ENCODE data around the gene WDPCP. TPM values are rescaled to one million over a fixed set of nuclear protein-coding genes. Genes with fewer than 3 reads are reported as not detected.
"Not testable (repeated sequence)": the region's sequence is repeated elsewhere in the genome, so short reads cannot be mapped to it uniquely, and the experiment has no call there.

The WDPCP gene
- total RNA-seq, 1 donor from 2014 or later = 16.6 TPM

- ATAC-seq (no peak), DNase-seq (ENCODE audit: low spot score) (no peak)
- intact Hi-C loops (cut with DNase I) = no loop called here
Measured at GRCh38 chr2:63334910-63335309, 253.4 kb downstream of the WDPCP start.

DNA sequence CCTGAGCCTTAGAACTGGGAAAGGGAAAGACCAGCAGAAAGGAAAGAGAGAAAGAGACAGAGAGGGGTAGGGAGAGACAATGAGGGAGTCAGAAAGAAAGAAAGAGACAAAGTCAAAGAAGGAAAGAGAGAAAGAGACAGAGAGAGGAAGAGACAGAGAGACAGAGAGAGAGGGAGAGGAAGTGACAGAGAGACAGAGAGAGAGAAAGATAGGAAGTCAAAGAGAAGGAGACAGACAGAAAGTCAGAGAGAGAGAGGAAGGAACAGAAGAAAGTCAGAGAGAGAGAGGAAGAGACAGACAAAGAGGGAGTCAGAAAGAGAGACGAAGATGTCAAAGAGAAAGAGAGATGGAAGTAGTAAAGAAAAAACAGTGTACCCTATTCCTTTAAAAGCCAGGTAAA, 261.8 kb downstream of the WDPCP start:
- no peak for DNase-seq (ENCODE audit: low spot score)
- ATAC-seq = no peak
- intact Hi-C loops (cut with DNase I) = no loop called here

GRCh38 chr2:63323662-63324061, 264.6 kb downstream of the WDPCP start:
- intact Hi-C loops (cut with DNase I); DNase-seq (ENCODE audit: low spot score); ATAC-seq: not testable (repeated sequence)

DNA sequence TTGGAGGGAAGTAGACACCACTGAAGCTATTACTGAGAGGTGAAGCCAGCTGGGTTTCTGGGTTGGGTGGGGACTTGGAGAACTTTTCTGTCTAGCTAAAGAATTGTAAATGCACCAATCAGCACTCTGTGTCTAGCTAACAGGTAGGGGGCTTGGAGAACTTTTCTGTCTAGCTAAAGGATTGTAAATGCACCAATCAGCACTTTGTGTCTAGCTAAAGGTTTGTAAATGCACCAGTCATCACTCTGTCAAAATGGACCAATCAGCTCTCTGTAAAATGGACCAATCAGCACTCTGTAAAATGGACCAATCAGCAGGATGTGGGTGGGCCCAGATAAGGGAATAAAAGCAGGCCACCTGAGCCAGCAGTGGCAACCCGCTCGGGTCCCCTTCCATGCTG, 266.3 kb downstream of the WDPCP start:
- DNase-seq (ENCODE audit: low spot score); intact Hi-C loops (cut with DNase I); ATAC-seq: not testable (repeated sequence)

GRCh38 chr2:63320669-63321068, 267.6 kb downstream of the WDPCP start:
- DNase-seq (ENCODE audit: low spot score) (no peak), ATAC-seq (no peak)
- intact Hi-C loops (cut with DNase I) = no loop called here

DNA sequence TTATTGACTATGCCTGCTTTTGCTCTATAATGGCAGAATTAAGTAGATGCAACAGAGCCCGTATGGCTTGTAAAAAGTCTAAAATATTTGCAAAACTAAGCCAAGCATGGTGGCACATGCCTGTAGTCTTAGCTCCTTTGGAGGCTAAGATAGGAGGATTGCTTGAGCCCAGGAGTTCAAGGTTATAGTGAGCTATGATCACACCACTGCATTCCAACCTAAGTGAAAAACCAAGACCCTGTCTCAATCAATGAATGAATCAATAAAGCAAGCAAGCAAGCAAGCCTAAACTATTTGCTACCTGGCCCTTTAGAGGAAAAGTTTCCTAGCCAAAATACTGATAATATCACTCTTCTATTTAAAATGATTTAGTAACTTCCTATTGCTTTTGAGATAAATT, 277.7 kb downstream of the WDPCP start:
- intact Hi-C loops (cut with DNase I) = no loop called here
- ATAC-seq (no peak), DNase-seq (ENCODE audit: low spot score) (no peak)

GRCh38 chr2:63301481-63301880, 286.8 kb downstream of the WDPCP start:
- ATAC-seq (no peak), DNase-seq (ENCODE audit: low spot score) (no peak)
- intact Hi-C loops (cut with DNase I) = no loop called here

GRCh38 chr2:63300835-63301234, 287.4 kb downstream of the WDPCP start:
- no peak for ATAC-seq
- DNase-seq (ENCODE audit: low spot score) = no peak
- intact Hi-C loops (cut with DNase I) = no loop called here

DNA sequence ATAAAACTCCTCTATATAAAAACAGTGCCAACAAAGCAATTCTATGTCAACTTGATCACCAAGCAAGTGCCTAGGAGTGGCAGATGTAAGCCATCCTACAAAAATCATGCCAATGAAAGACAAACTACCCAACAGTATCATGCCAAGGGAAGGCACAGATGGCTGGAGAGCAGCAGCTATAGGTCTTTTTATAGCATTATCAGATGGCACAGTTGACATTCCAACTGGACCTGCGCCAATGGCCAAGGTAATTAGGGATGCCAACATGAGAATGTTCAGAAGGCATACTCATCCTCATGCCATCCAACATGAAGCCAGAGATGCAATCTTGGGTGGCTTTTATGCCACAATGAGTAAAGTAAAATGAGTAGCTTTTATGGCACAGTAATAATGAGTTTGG, 300.3 kb downstream of the WDPCP start:
- intact Hi-C loops (cut with DNase I) = no loop called here
- no peak for ATAC-seq

DNA sequence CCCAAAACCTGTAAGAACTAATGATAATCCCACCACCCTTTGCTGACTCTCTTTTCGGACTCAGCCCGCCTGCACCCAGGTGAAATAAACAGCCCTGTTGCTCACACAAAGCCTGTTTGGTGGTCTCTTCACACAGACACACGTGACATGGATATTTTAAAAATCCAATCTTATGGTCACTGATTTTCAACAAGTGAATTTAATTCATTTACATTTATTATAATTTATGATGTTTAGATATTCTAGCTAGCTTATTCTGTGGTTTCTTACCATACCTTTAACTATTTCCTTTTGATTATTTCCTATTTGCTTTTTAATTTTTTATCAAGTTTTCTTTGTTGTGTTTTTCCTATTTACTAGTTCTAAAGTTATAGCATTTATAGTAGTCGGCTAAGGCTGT, 301.8 kb downstream of the WDPCP start:
- ATAC-seq; intact Hi-C loops (cut with DNase I); DNase-seq (ENCODE audit: low spot score): not testable (repeated sequence)

More for the DNA sequence above, 300.3 kb downstream of the WDPCP start:
- DNase-seq (ENCODE audit: low spot score) = no peak

GRCh38 chr2:63283273-63283672, 305.0 kb downstream of the WDPCP start:
- no peak for ATAC-seq
- DNase-seq (ENCODE audit: low spot score) = no peak
- intact Hi-C loops (cut with DNase I) = no loop called here

GRCh38 chr2:63272560-63272959, 315.7 kb downstream of the WDPCP start:
- ATAC-seq = no peak
- no peak for DNase-seq (ENCODE audit: low spot score)
- intact Hi-C loops (cut with DNase I) = no loop called here

- intact Hi-C loops (cut with DNase I) = no loop called here
- DNase-seq (ENCODE audit: low spot score) = no peak
- ATAC-seq = no peak
Measured at GRCh38 chr2:63270717-63271116, 317.6 kb downstream of the WDPCP start.

- ATAC-seq = no peak
- intact Hi-C loops (cut with DNase I) = no loop called here
- no peak for DNase-seq (ENCODE audit: low spot score)
Measured at GRCh38 chr2:63268946-63269345, 319.3 kb downstream of the WDPCP start.

- intact Hi-C loops (cut with DNase I) = no loop called here
- ATAC-seq (no peak), DNase-seq (ENCODE audit: low spot score) (no peak)
Measured at GRCh38 chr2:63261137-63261621, 327.1 kb downstream of the WDPCP start.

DNA sequence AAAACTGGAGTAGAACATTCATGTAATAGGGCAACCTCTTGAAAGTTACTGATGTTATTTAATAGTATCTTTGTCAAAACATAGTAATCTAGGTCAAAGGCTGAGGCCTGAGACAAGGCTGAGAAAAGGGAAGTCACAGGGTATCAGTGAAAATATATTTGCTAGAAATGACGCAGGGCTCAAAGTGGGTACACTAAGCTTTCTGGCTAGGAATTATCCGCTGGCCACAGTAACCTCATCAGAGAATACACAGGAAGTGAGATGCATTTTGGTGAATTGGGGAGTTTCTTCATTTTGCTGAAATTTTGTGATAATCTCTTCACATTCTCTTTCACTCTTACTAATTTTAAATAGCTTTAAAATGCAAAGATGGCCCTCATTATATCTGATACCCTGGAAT, 330.8 kb downstream of the WDPCP start:
- no peak for ATAC-seq
- no peak for DNase-seq (ENCODE audit: low spot score)
- intact Hi-C loops (cut with DNase I) = no loop called here

GRCh38 chr2:63249161-63249560, 339.1 kb downstream of the WDPCP start:
- intact Hi-C loops (cut with DNase I) = no loop called here
- DNase-seq (ENCODE audit: low spot score) = no peak
- no peak for ATAC-seq

GRCh38 chr2:63242747-63243146, 345.5 kb downstream of the WDPCP start:
- ATAC-seq (no peak), DNase-seq (ENCODE audit: low spot score) (no peak)
- intact Hi-C loops (cut with DNase I) = no loop called here

GRCh38 chr2:63225964-63226686, 362.2 kb downstream of the WDPCP start:
- ATAC-seq (no peak), DNase-seq (ENCODE audit: low spot score) (no peak)
- intact Hi-C loops (cut with DNase I) = no loop called here

DNA sequence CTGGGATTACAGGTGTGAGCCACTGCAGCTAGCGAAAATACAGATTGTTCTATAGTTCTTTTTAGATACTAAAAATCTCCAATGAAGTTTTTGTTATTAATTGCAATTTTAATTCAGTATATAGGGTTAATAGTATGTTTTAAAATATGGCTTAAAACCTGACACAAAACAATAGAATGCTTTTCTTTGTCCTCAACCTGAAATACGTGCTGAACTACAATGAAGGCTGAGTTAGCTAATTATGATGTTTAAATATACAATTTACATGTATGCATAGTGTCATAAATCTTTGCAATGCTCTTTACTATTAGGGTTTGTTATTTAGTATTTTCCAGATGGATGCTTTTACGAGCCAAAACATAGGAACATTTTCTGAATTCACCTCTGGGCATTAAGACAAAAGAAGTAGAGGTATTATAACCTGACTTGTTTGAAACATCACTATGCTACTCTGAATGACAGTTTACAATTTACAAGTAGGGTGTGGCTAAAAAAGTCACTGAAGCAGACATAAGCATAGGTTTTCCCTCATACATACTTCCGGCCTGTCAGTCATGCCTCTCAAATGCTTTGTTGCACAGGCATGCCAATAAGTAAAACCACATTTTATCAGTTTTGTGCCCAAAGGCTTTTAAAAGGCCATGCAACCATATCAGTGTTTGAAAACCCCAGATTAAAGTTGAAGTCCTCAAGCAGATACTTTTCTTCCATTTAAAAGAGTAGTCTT, 369.3 kb downstream of the WDPCP start:
- ATAC-seq (no peak), DNase-seq (ENCODE audit: low spot score) (no peak)
- intact Hi-C loops (cut with DNase I) = no loop called here
